Measurements from ENCODE around the gene LRMDA. TPM values are rescaled to one million over a fixed set of nuclear protein-coding genes. Genes with fewer than 3 reads are reported as not detected.

Gene LRMDA
- total and polyA plus RNA-seq, 2 donors (not counting 1 experiment from before 2014, with no cell fraction given): 0.12 TPM; not detected in 1

GRCh38 chr10:75624638-75625037 is 193.2 kb downstream of the LRMDA start:
- intact Hi-C loops (cut with micrococcal nuclease): no loop called here
- H3K36me3 ChIP-seq (replicated peaks in 1 of 2; ENCODE audit: control extremely low read depth in 1 of 2, control insufficient read depth in 1 of 2, extremely low read depth in 1 of 2, insufficient read depth in 2 of 2, low read length in 1 of 2): no peaks in the 10 kb centered on the region
- Mint-ChIP-seq H3K4me1 (no peaks in the 10 kb centered on the region), H3K9me3 (ENCODE audit: insufficient read depth) (no peaks in the 10 kb centered on the region), H3K27ac (no peak overlapping the region), H3K4me3 (no peak overlapping the region), H3K27me3 (peaks cover 8% of the 10 kb centered on the region)
- H4K20me1 ChIP-seq (ENCODE audit: control insufficient read depth, insufficient read depth, low read length, poor library complexity, severe bottlenecking): no peaks in the 10 kb centered on the region
- no peak overlapping the region for H3K4me3 ChIP-seq (ENCODE audit: control extremely low read depth in 1 of 5, extremely low read depth in 1 of 5, insufficient read depth in 1 of 5, low read depth in 2 of 5, low read length in 4 of 5)
- no peaks in the 10 kb centered on the region for H3K4me1 ChIP-seq (ENCODE audit: control insufficient read depth in 2 of 2, insufficient read depth in 2 of 2, low read length in 2 of 2)
- no peak overlapping the region for H3K9ac ChIP-seq (ENCODE audit: low read length)
- no peaks in the 10 kb centered on the region for H3K9me3 ChIP-seq (ENCODE audit: control extremely low read depth in 1 of 3, control insufficient read depth in 2 of 3, insufficient read depth in 1 of 3, low read length in 2 of 3)
- no peaks in the 10 kb centered on the region for H3K79me2 ChIP-seq (ENCODE audit: control insufficient read depth, insufficient read depth, low read length)
- no peak overlapping the region for H3K27ac ChIP-seq (ENCODE audit: low read length in 2 of 2)
- no peak for ATAC-seq (ENCODE audit: low read depth)
- no peaks in the 10 kb centered on the region for H3K27me3 ChIP-seq (replicated peaks in 1 of 4; ENCODE audit: control extremely low read depth in 1 of 4, control insufficient read depth in 3 of 4, insufficient read depth in 4 of 4, low read length in 3 of 4)
- no peak overlapping the region for H2AFZ ChIP-seq (ENCODE audit: insufficient read depth, low read depth, low read length, poor library complexity, severe bottlenecking)
- no peak for DNase-seq
- H3K4me2 ChIP-seq (replicated peaks; ENCODE audit: low read depth, low read length, poor library complexity, severe bottlenecking): no peak overlapping the region
- WGBS (ENCODE audit: insufficient coverage): 100% methylated on average over 1 of the region's 1 CpG
- POLR2A ChIA-PET: no interaction called here
- CTCF ChIA-PET: no interaction called here
- TF ChIP-seq EZH2 (IDR thresholded peaks at IDR 0.05; ENCODE audit: borderline replicate concordance, insufficient read depth, low read depth, low read length, poor library complexity, severe bottlenecking): no peak
- no peak for TF ChIP-seq CTCF (IDR thresholded peaks at IDR 0.05)

- Histone ChIP-seq H3K9me3 (ENCODE audit: control extremely low read depth in 1 of 3, control insufficient read depth in 2 of 3, insufficient read depth in 1 of 3, low read length in 2 of 3) (no peaks in the 10 kb centered on the region), H3K79me2 (ENCODE audit: control insufficient read depth, insufficient read depth, low read length) (no peaks in the 10 kb centered on the region), H3K27ac (ENCODE audit: low read length in 2 of 2) (no peak overlapping the region), H3K4me2 (replicated peaks; ENCODE audit: low read depth, low read length, poor library complexity, severe bottlenecking) (no peak overlapping the region), H4K20me1 (ENCODE audit: control insufficient read depth, insufficient read depth, low read length, poor library complexity, severe bottlenecking) (no peaks in the 10 kb centered on the region), H3K4me3 (ENCODE audit: control extremely low read depth in 1 of 5, extremely low read depth in 1 of 5, insufficient read depth in 1 of 5, low read depth in 2 of 5, low read length in 4 of 5) (no peak overlapping the region), H3K9ac (ENCODE audit: low read length) (no peak overlapping the region), H3K36me3 (replicated peaks in 1 of 2; ENCODE audit: control extremely low read depth in 1 of 2, control insufficient read depth in 1 of 2, extremely low read depth in 1 of 2, insufficient read depth in 2 of 2, low read length in 1 of 2) (no peaks in the 10 kb centered on the region), H2AFZ (ENCODE audit: insufficient read depth, low read depth, low read length, poor library complexity, severe bottlenecking) (no peak overlapping the region), H3K4me1 (ENCODE audit: control insufficient read depth in 2 of 2, insufficient read depth in 2 of 2, low read length in 2 of 2) (no peaks in the 10 kb centered on the region), H3K27me3 (replicated peaks in 1 of 4; ENCODE audit: control extremely low read depth in 1 of 4, control insufficient read depth in 3 of 4, insufficient read depth in 4 of 4, low read length in 3 of 4) (no peaks in the 10 kb centered on the region)
- no peak for TF ChIP-seq EZH2 (IDR thresholded peaks at IDR 0.05; ENCODE audit: borderline replicate concordance, insufficient read depth, low read depth, low read length, poor library complexity, severe bottlenecking)
- no peak for TF ChIP-seq CTCF (IDR thresholded peaks at IDR 0.05)
- CTCF ChIA-PET: no interaction called here
- no peaks in the 10 kb centered on the region for H3K4me1 Mint-ChIP-seq
- no peak for ATAC-seq (ENCODE audit: low read depth)
- DNase-seq: no peak
- no peaks in the 10 kb centered on the region for H3K9me3 Mint-ChIP-seq (ENCODE audit: insufficient read depth)
- no peak overlapping the region for H3K4me3 Mint-ChIP-seq
- intact Hi-C loops (cut with micrococcal nuclease): no loop called here
- H3K27me3 Mint-ChIP-seq: peaks cover 8% of the 10 kb centered on the region
- H3K27ac Mint-ChIP-seq: no peak overlapping the region
- WGBS (ENCODE audit: insufficient coverage): 100% methylated on average over 1 of the region's 2 CpGs
- POLR2A ChIA-PET: no interaction called here
Observed at GRCh38 chr10:75630746-75631145, 199.3 kb downstream of the LRMDA start.
